ENCODE data around the gene COL6A3. TPM values are rescaled to one million over a fixed set of nuclear protein-coding genes. Genes with fewer than 3 reads are reported as not detected.

Gene COL6A3
- total RNA-seq, 4 donors from 2014 or later, result 105 to 712 (median 274) TPM

GRCh38 chr2:237299906-237300305 is 114.1 kb downstream of the COL6A3 start:
- DNase-seq (ENCODE audit: low spot score) (no peak), ATAC-seq (ENCODE audit: low FRiP score) (peak; percentile 58)
- TF ChIP-seq, protein P1, sequence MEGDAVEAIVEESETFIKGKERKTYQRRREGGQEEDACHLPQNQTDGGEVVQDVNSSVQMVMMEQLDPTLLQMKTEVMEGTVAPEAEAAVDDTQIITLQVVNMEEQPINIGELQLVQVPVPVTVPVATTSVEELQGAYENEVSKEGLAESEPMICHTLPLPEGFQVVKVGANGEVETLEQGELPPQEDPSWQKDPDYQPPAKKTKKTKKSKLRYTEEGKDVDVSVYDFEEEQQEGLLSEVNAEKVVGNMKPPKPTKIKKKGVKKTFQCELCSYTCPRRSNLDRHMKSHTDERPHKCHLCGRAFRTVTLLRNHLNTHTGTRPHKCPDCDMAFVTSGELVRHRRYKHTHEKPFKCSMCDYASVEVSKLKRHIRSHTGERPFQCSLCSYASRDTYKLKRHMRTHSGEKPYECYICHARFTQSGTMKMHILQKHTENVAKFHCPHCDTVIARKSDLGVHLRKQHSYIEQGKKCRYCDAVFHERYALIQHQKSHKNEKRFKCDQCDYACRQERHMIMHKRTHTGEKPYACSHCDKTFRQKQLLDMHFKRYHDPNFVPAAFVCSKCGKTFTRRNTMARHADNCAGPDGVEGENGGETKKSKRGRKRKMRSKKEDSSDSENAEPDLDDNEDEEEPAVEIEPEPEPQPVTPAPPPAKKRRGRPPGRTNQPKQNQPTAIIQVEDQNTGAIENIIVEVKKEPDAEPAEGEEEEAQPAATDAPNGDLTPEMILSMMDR (IDR thresholded peaks at IDR 0.05), result no peak

DNA sequence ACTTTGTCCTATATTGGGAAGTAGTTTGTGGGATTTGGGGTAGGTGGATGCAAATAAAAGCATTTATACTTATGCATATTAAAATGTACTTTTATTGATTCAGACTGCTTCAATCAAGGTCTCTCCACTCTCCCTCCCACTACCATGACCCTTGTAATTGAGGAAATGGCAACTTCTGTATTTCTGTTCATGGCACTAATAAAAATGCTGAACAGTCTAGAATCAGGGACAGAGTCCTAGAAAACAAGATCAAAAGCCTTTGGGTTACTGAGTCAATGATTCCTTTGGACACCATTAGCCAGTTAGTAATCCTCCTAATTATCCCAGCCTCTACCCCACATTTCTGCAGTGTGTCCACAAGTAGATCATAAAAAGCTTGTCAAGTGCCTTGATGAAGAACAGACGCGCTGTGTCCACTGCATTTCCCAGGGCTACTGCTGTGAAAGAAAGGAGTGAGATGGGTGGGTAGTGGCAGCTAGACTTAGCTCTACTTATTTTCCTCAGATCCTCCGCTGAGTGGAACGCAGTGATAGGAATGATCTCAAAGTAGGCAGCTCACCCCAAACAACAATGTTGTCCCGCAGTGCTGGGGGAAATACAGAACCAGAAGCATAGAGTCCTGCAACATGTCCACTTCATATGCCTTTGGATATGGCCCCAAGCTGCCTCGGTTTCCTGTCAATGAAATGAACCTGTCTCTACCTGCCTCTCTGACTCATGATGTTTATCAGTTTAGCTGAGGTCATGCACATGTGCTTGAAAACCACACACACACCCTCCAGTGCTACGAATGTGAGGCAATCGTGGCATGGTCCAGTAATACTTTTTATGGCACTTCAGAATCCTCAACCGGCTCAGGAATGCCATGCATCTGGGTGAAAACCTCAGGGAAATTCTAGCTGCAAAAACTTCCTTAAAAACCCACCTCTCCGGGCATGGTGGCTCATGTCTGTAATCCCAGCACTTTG is 115.5 kb downstream of the COL6A3 start:
- DNase-seq (ENCODE audit: low spot score), result no peak
- TF ChIP-seq, protein P1 (IDR thresholded peaks at IDR 0.05), result no peak
- ATAC-seq (ENCODE audit: low FRiP score), result no peak

DNA sequence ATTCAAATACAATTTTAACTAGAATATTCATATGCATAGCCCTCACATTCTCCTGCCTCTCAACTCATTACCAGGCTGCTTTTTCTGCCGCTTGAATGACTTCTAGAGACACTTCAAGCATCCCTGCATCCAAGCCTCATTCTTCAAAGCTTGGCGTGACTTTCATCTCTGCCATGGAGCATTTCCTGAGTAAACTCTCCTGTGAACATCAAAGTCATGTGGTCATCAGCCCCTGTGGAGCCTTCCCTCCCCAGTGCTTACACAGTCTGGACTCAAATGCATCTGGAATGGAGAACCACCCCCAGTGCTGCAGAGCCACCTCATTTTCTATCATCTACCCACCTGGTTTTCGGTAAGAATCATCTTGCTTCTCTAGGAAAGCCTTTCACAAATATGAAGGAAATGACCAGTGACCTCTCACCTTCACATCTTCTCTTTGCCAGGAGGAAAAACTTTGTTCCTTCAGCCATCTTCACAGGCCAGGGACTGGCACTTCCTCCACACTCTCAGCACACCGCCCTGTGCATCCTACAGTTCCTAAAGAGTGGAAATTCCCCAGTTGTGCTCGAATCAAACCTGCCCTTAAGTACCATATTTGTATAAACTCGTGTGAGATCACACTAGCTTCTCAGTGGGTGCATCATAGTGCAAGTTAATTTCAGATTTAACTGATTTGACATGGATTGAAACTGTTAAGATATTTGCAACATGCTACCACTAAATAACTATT is 116.4 kb downstream of the COL6A3 start:
- DNase-seq (ENCODE audit: low spot score) (no peak), ATAC-seq (ENCODE audit: low FRiP score) (no peak)
- TF ChIP-seq, protein P1 (IDR thresholded peaks at IDR 0.05), result no peak

DNA sequence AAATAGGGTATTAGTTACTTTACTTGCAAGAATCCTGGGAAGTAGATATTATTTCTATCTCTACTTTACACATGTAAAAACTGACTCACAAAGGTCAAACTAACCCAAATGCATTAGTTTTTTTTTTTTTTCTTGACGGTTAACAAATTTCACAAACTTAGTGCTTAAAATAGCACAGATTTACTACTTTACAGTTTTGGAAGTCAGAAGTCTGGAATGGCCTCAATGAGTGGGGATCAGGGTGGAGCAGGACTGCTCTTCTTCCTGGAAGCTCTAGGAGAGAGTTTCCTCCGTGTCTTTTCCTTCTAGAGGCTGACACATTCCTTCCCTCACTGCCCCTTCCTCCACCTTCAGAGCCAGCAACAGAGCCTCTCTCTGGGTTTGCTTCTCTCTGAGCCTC is 117.2 kb downstream of the COL6A3 start:
- ATAC-seq (ENCODE audit: low FRiP score) (peak; percentile 72), DNase-seq (ENCODE audit: low spot score) (no peak)
- TF ChIP-seq, protein P1 (IDR thresholded peaks at IDR 0.05), result no peak

- TF ChIP-seq, protein P1 (IDR thresholded peaks at IDR 0.05), result no peak
- DNase-seq (ENCODE audit: low spot score), result no peak
- ATAC-seq (ENCODE audit: low FRiP score), result no peak
These were observed 118.0 kb downstream of the COL6A3 start for GRCh38 chr2:237295889-237296480.

GRCh38 chr2:237294460-237294859 is 119.5 kb downstream of the COL6A3 start:
- DNase-seq (ENCODE audit: low spot score) (no peak), ATAC-seq (ENCODE audit: low FRiP score) (no peak)
- TF ChIP-seq, protein P1 (IDR thresholded peaks at IDR 0.05), result no peak

Data from omental fat pad (tissue), 4 donors.